ENCODE results near the gene SCRN1.
"Not testable (repeated sequence)": the region's sequence is repeated elsewhere in the genome, so short reads cannot be mapped to it uniquely, and the experiment has no call there.

Gene SCRN1

GRCh38 chr7:29890786-29891185 is 98.8 kb downstream of the SCRN1 start:
- H3K4me1 ChIP-seq (ENCODE audit: control insufficient read depth in 1 of 2, insufficient read depth in 2 of 2, low read length in 2 of 2); H2BK12ac ChIP-seq (ENCODE audit: low read length); H2AK5ac ChIP-seq (ENCODE audit: low read length); H3K4me2 ChIP-seq (ENCODE audit: low read length); H3K36me3 ChIP-seq (ENCODE audit: control insufficient read depth in 1 of 2, insufficient read depth in 2 of 2, low read length in 2 of 2); H3K4ac ChIP-seq (ENCODE audit: low read depth, low read length); H4K91ac ChIP-seq (ENCODE audit: low read depth, low read length); H3K27ac ChIP-seq (ENCODE audit: low read depth, low read length); H2BK120ac ChIP-seq (ENCODE audit: insufficient read depth, low read length, poor library complexity); H3K4me3 ChIP-seq (ENCODE audit: low read depth, low read length); DNase-seq; H3K18ac ChIP-seq (ENCODE audit: low read length); H3K27me3 ChIP-seq (ENCODE audit: insufficient read depth, low read length); H3K9me3 ChIP-seq (ENCODE audit: insufficient read depth, low read depth, low read length); H3K79me2 ChIP-seq (ENCODE audit: control insufficient read depth, insufficient read depth, low read length, poor library complexity); H3K14ac ChIP-seq (ENCODE audit: low read length); H4K8ac ChIP-seq (ENCODE audit: low read depth, low read length); H2BK5ac ChIP-seq (ENCODE audit: low read depth, low read length, poor library complexity); H3K9ac ChIP-seq (ENCODE audit: low read length); H3K79me1 ChIP-seq (ENCODE audit: low read length); H3K23ac ChIP-seq (ENCODE audit: low read length); H4K12ac ChIP-seq (ENCODE audit: low read depth, low read length); H2AFZ ChIP-seq (ENCODE audit: insufficient read depth, low read length, poor library complexity): not testable (repeated sequence)
- no CpG with 5 or more reads among the region's 14 CpGs for WGBS (ENCODE audit: extremely low coverage, insufficient coverage, insufficient read length)

- Histone ChIP-seq H3K27me3 (ENCODE audit: insufficient read depth, low read length) (no peaks in the 10 kb centered on the region), H3K9me3 (ENCODE audit: insufficient read depth, low read depth, low read length) (no peaks in the 10 kb centered on the region), H2BK5ac (ENCODE audit: low read depth, low read length, poor library complexity) (no peak overlapping the region), H2AFZ (ENCODE audit: insufficient read depth, low read length, poor library complexity) (no peak overlapping the region), H3K23ac (ENCODE audit: low read length) (no peak overlapping the region), H2AK5ac (ENCODE audit: low read length) (no peak overlapping the region), H4K91ac (ENCODE audit: low read depth, low read length) (no peak overlapping the region), H3K4me3 (ENCODE audit: low read depth, low read length) (no peak overlapping the region), H4K8ac (ENCODE audit: low read depth, low read length) (no peak overlapping the region), H3K27ac (ENCODE audit: low read depth, low read length) (no peak overlapping the region), H3K79me2 (ENCODE audit: control insufficient read depth, insufficient read depth, low read length, poor library complexity) (no peaks in the 10 kb centered on the region), H3K18ac (ENCODE audit: low read length) (no peak overlapping the region), H2BK120ac (ENCODE audit: insufficient read depth, low read length, poor library complexity) (no peak overlapping the region), H4K12ac (ENCODE audit: low read depth, low read length) (no peak overlapping the region), H3K14ac (ENCODE audit: low read length) (no peak overlapping the region), H3K36me3 (ENCODE audit: control insufficient read depth in 1 of 2, insufficient read depth in 2 of 2, low read length in 2 of 2) (no peaks in the 10 kb centered on the region), H3K79me1 (ENCODE audit: low read length) (no peaks in the 10 kb centered on the region), H2BK12ac (ENCODE audit: low read length) (no peak overlapping the region), H3K4me1 (ENCODE audit: control insufficient read depth in 1 of 2, insufficient read depth in 2 of 2, low read length in 2 of 2) (no peaks in the 10 kb centered on the region), H3K4ac (ENCODE audit: low read depth, low read length) (no peak overlapping the region), H3K4me2 (ENCODE audit: low read length) (no peak overlapping the region), H3K9ac (ENCODE audit: low read length) (no peak overlapping the region)
- no peak for DNase-seq
- no CpG with 5 or more reads among the region's 4 CpGs for WGBS (ENCODE audit: extremely low coverage, insufficient coverage, insufficient read length)
Measured at GRCh38 chr7:29890251-29890650, 99.3 kb downstream of the SCRN1 start.

GRCh38 chr7:29889288-29889687 is 100.3 kb downstream of the SCRN1 start:
- Histone ChIP-seq H3K79me1 (ENCODE audit: low read length) (no peaks in the 10 kb centered on the region), H3K23ac (ENCODE audit: low read length) (no peak overlapping the region), H3K36me3 (ENCODE audit: control insufficient read depth in 1 of 2, insufficient read depth in 2 of 2, low read length in 2 of 2) (no peaks in the 10 kb centered on the region), H3K18ac (ENCODE audit: low read length) (no peak overlapping the region), H4K12ac (ENCODE audit: low read depth, low read length) (no peak overlapping the region), H3K4ac (ENCODE audit: low read depth, low read length) (no peak overlapping the region), H3K9ac (ENCODE audit: low read length) (no peak overlapping the region), H2AK5ac (ENCODE audit: low read length) (no peak overlapping the region), H2BK5ac (ENCODE audit: low read depth, low read length, poor library complexity) (no peak overlapping the region), H4K8ac (ENCODE audit: low read depth, low read length) (no peak overlapping the region), H2AFZ (ENCODE audit: insufficient read depth, low read length, poor library complexity) (no peak overlapping the region), H3K14ac (ENCODE audit: low read length) (no peak overlapping the region), H3K9me3 (ENCODE audit: insufficient read depth, low read depth, low read length) (no peaks in the 10 kb centered on the region), H3K27ac (ENCODE audit: low read depth, low read length) (no peak overlapping the region), H4K91ac (ENCODE audit: low read depth, low read length) (no peak overlapping the region), H2BK120ac (ENCODE audit: insufficient read depth, low read length, poor library complexity) (no peak overlapping the region), H3K4me3 (ENCODE audit: low read depth, low read length) (no peak overlapping the region), H3K4me2 (ENCODE audit: low read length) (no peak overlapping the region), H3K79me2 (ENCODE audit: control insufficient read depth, insufficient read depth, low read length, poor library complexity) (no peaks in the 10 kb centered on the region), H2BK12ac (ENCODE audit: low read length) (no peak overlapping the region), H3K27me3 (ENCODE audit: insufficient read depth, low read length) (no peaks in the 10 kb centered on the region), H3K4me1 (ENCODE audit: control insufficient read depth in 1 of 2, insufficient read depth in 2 of 2, low read length in 2 of 2) (peaks cover 0 to 2% of the 10 kb centered on the region in 2 experiments)
- no CpG with 5 or more reads among the region's 5 CpGs for WGBS (ENCODE audit: extremely low coverage, insufficient coverage, insufficient read length)
- no peak for DNase-seq

- H3K4me3 ChIP-seq (ENCODE audit: low read depth, low read length): no peak overlapping the region
- DNase-seq: no peak
- H4K91ac ChIP-seq (ENCODE audit: low read depth, low read length): no peak overlapping the region
- no CpG with 5 or more reads among the region's 7 CpGs for WGBS (ENCODE audit: extremely low coverage, insufficient coverage, insufficient read length)
- H4K12ac ChIP-seq (ENCODE audit: low read depth, low read length): no peak overlapping the region
- peaks cover 5% of the 10 kb centered on the region for H3K27me3 ChIP-seq (ENCODE audit: insufficient read depth, low read length)
- no peak overlapping the region for H3K14ac ChIP-seq (ENCODE audit: low read length)
- H3K4ac ChIP-seq (ENCODE audit: low read depth, low read length): no peak overlapping the region
- peaks cover 2 to 4% of the 10 kb centered on the region in 2 experiments for H3K4me1 ChIP-seq (ENCODE audit: control insufficient read depth in 1 of 2, insufficient read depth in 2 of 2, low read length in 2 of 2)
- no peak overlapping the region for H3K18ac ChIP-seq (ENCODE audit: low read length)
- no peaks in the 10 kb centered on the region for H3K79me2 ChIP-seq (ENCODE audit: control insufficient read depth, insufficient read depth, low read length, poor library complexity)
- no peak overlapping the region for H2BK120ac ChIP-seq (ENCODE audit: insufficient read depth, low read length, poor library complexity)
- H2BK5ac ChIP-seq (ENCODE audit: low read depth, low read length, poor library complexity): no peak overlapping the region
- H2AK5ac ChIP-seq (ENCODE audit: low read length): no peak overlapping the region
- no peak overlapping the region for H3K4me2 ChIP-seq (ENCODE audit: low read length)
- H4K8ac ChIP-seq (ENCODE audit: low read depth, low read length): no peak overlapping the region
- no peaks in the 10 kb centered on the region for H3K9me3 ChIP-seq (ENCODE audit: insufficient read depth, low read depth, low read length)
- no peaks in the 10 kb centered on the region for H3K79me1 ChIP-seq (ENCODE audit: low read length)
- H3K36me3 ChIP-seq (ENCODE audit: control insufficient read depth in 1 of 2, insufficient read depth in 2 of 2, low read length in 2 of 2): no peaks in the 10 kb centered on the region
- H3K23ac ChIP-seq (ENCODE audit: low read length): no peak overlapping the region
- H3K9ac ChIP-seq (ENCODE audit: low read length): no peak overlapping the region
- no peak overlapping the region for H2AFZ ChIP-seq (ENCODE audit: insufficient read depth, low read length, poor library complexity)
- H2BK12ac ChIP-seq (ENCODE audit: low read length): no peak overlapping the region
- H3K27ac ChIP-seq (ENCODE audit: low read depth, low read length): no peak overlapping the region
Measured at GRCh38 chr7:29888006-29888405, 101.6 kb downstream of the SCRN1 start.

Measured in trophoblast cell (in vitro differentiated cells and primary cell).